Caki2 (cell line): ENCODE measurements around the gene KATNB1. TPM values are rescaled to one million over a fixed set of nuclear protein-coding genes. Genes with fewer than 3 reads are reported as not detected.
"Not testable (repeated sequence)": the region's sequence is repeated elsewhere in the genome, so short reads cannot be mapped to it uniquely, and the experiment has no call there.

Experiments used
- DNase-seq: peaks from one replicate; pipeline ENCODE4 v3.0.0-alpha.2; 2015; ENCODE audit warnings: low read depth
- in situ Hi-C: cut with HindIII; loops from 2 replicates; pipeline ENCODE4 v1.10.0; 2016; ENCODE audit warnings: low sequenced_read_pairs, low pct_unique_long_range_greater_than_20kb, mixed read lengths
- total RNA-seq: library from RNA; depleted of rRNA; stranded (reverse); fragments of >200 nt; shearing (Covaris generic); gene quantifications from 2 replicates; pipeline ENCODE4 v1.2.3, GENCODE V29; 2014; ENCODE audit warnings: low replicate concordance

Gene KATNB1
- total RNA-seq, 1 experiment from 2014 or later = 42.3 TPM

DNA sequence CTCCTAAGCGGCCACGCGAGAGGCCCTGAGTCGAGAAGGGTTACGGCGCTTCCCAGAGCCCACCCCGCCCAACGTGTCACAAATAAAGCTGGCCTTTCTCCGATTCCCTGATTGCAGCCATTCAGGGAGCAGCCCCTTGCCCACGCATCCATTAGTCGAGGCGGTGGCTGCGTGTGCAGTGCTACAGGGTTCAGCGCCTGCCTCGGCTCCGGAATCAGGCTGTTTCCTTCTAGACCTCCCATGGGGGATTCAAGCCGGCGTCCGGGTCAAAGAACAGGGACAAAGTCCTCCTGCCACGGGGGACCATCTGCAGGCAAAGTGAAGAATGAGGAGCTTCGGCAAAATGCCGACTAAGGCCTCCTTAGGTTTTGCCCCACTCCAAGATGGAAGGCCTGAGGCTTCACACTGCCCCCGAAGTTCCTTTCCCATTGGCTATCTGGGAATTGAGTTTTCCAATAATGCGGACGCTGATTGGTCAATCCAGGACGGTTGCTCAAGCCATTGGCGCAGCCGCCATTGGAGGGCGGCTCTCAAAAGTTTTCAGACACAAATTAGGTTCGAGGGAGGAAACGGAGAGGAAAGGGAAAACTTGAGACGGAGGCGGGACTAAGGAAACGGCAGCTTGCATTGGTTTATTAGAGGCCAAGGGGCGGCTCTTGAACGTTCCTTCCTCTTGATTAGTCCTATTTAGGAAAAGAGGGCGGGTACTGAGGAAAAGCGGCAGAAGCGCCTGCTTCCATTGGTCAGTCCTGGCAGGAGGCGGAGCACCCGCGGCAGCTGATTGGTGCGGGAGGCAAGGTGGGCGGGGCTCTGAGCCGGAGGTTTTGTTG is 430 bp upstream of the KATNB1 start:
- in situ Hi-C loops = no loop called here
- peak; percentile 100 for DNase-seq

DNA sequence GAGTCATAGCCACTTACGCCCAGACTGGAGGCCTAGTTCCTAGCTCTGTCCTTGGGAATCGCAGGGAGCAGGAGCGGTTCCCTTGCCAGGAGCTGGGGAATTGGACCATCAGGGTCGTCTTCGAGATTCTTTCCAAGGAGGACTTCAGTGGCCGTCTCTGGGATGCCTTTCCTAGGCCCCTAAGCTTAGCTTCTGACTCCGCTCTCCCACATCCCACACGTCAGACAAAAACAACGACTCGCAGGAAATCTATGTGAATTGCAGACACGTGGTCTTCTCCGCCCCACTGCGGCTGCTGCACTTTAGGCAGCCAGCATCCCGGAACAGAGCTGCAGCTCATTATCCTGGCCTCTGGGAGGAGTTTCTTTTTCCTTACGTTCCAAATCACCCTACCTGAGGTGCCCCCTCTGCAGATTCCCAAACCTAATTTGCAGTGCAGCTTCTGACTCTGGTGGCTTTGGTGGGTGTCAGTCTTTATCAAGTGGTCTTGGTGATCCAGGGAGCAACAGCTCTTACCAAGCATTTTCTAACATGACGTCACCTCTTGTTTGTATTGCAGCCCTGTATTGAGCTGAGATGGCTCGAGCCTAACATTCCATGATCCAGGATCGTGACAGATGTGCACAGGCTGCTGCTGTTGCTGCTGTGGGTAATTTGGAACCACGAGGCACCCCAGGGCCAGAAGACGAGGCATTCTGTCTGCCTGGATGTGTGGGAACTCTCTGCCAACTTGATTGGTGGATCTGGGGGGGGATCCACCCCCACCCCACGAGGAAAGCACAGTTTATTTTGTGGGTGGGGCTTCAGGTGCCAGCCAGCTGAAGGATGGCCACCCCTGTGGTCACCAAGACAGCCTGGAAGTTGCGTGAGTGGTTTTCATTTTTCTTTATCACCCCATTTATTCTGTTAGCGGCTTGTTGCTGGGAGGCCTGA is 1.1 kb downstream of the KATNB1 start:
- peak; percentile 84 for DNase-seq
- in situ Hi-C loops = no loop called here

DNA sequence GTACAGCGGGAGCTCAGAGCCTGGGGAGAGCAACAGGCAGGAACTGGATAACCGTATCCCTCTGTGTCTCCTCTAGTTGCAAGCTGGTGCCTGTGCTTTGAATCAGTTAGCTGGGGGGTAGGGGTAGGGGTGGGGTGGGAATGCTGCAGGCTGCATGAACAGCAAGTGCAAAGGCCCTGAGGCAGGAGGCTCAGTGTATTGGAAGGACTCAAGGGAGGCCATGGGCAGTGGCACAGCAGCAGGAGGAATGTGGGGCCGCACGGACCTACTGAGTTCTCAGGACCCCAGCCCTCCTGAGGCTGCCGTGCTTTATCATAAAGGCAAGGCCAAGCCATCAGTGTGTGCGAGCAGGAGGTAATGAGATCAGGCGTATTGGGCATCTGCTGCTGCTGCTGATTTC is 3.3 kb downstream of the KATNB1 start:
- DNase-seq = no peak
- in situ Hi-C loops = no loop called here

DNA sequence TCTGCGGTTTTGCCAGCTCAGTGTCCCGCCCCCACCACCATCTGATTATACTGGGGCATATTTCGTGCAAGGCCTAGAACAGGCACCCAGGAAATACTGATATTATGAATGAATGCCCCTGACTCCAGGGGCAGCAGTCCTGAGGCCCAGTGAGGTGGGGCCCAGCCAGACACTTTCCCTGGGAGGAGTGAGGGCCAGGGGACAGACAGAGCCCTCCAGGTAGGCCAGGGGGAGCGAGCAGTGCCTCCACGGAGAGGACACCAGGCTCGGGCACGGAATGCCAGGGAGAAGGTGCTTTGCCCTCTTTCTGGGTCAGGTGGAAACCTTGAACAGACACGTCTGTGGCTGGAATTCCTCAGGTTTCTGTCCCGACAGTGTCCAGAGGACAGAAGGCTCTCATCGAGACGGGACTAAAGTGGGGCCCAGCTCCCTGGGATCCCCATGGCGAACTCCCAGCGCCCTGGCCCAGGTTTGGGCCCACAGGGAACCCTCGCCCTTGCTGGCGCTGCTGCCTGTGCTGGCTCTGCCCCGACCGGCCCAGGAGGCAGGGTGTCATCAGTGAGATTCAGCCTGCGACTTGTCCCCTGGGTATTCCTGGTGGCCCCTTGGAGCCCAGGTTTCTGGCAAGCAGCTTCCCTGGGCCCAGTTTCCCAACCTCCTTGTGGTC is 4.3 kb downstream of the KATNB1 start:
- in situ Hi-C loops = no loop called here
- DNase-seq = no peak

DNA sequence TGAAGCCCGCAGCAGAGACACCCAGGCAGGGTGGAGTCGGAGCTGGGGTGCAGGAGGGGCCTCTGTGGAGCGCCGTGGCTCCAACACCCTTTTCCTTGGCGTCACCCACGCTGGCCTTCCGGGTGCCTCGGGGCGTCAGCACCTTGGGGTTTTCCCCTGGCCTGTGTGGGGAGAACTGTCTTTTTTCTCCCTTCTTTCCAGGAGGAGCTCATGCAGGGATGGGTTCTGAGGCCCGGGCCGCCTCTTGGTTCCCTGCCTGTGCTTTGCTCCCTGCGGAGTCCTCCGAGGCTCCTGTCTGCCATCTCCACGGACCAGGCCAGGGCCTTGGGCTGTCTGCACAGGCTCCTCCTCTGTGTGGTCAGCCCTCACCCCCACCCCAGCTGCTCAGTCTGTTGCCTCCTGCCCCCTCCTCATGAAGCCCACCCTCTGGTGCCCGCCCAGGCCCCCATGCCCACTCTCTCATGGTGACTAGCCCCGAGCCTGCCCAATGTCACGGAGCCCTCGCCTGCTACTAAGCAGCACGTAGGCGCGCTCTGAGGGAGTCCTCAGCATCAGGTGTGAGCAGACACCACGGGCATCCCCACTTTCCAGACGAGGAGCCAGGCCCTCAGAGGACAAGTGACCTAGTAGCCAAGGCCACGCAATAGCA is 5.0 kb downstream of the KATNB1 start:
- in situ Hi-C loops = no loop called here
- no peak for DNase-seq

DNA sequence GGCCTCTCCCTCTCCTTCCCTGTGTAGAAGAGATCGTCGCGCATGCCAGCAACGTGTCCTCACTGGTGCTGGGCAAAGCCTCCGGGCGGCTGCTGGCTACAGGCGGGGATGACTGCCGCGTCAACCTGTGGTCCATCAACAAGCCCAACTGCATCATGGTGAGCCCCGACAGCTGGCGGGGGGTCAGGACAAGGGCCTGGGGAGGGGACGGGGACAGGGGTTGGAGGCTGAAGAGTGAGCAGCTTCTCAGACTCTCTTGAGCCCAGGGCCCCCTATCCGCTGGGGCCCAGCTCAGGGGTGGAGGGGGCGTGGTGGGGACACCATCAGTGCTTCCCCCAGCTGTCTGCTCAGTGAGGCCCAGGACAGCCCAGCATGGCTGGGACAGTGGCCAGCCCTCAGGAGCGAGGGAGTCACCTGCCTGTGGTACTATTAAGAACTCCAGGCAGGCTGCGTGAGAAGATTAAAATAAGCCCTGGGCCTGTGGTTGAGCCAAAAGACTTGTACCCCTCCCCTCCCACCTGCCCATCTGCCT is 6.2 kb downstream of the KATNB1 start:
- in situ Hi-C loops = no loop called here
- no peak for DNase-seq

DNA sequence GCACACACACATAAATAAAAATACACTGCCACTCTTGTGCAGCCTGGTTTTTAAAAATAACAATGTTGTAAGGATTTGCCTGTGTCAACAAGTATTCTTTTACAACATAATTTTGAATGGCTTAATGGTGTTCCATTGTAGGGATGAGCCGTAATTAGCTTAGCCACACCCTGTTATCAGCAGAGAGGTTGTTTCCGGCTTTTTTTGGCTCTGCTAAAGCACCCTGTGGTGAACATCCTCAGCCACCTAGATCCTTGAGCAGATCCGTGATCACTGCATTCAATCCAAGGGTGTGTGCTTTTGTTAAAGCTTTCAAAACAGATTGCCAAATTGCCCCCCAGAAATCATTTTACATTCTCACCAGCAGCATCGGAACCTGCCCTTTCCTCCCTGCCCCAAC is 7.0 kb downstream of the KATNB1 start:
- DNase-seq = no peak
- in situ Hi-C loops = no loop called here

DNA sequence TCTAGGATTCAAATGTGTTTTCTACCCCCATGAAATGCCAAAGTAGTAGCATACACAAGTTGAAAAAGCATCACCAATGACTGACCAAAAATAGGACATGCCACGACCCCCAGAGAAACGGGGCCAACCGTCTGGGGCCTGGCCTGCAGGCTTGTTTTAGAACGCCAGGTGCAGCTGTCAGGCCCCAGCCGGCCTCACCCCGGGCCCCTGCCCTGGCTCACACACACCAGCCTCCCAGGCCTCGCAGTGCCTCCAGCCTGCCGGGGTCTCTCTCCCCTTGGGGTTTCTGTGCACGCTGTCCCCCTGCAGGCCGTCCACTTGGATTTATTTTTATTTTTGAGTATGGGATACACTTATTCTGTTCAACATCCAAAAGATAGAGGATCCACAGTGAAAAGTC is 7.9 kb downstream of the KATNB1 start:
- no peak for DNase-seq
- in situ Hi-C loops = no loop called here

DNA sequence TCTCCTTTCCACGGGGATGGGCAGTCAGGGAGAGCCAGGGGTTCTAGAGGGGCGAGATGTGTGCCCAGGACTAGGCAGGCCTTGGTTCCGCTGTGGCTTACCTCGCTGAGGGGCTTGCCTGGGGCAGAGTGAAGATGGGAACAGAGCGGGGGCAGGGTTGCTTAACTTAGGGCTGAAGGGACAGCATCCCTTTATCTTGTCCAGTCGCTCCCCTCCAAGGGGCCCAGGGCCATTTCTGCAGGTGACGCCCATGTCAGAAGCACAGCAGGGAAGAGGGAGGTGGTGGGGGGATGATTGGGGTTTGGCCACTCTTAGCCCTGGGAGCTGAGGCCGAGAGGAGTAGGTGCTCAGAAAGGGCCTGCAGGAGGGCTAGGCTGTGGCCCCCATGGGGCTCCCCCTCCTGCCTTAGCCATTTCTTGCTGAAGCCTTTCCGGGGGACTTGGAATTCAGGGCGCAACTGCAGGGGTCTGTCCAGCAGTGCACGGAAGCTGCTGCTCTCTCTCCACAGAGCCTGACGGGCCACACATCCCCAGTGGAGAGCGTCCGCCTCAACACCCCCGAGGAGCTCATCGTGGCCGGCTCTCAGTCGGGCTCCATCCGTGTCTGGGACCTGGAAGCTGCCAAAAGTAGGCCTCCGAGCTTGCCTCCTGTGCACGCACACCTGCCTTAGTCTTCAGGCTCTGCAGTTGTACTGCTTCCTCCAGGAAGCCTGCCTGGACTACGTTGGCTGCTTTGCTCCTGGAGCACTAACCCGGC is 8.5 kb downstream of the KATNB1 start:
- in situ Hi-C loops = no loop called here
- no peak for DNase-seq

DNA sequence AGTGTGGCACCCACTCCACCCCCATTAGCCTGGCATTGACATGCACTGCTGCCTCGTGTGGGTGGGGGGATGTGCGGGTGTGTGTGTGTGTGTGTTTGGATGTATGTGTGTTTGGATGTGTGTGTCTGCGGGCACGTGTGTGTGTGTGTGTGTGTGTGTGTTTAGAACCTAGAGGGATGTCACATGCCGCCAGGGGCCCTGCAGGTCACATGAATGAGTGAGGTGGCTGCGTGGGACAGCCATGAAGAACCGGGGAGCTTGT is 9.0 kb downstream of the KATNB1 start:
- in situ Hi-C loops = no loop called here
- DNase-seq = no peak

DNA sequence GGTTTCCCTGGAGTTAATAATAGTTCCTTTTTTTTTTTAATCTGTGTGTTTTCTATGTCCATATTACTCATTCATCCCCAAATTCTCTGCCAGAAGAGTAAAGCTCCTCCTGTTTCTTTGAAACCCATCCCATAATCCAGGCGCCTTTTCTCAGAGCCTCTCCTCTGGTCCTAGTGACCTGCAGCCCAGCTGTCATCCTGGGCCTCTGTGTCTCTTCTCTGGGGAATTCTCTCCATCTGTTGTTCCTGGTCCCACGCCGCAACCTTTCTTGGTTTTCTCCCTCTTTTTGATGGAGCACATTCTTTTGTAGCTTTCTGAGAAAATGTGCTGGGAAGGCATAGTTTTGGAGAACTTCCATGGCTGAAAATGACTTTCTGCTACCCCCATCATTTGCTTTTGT is 10.2 kb downstream of the KATNB1 start:
- in situ Hi-C loops = no loop called here
- DNase-seq = no peak

DNA sequence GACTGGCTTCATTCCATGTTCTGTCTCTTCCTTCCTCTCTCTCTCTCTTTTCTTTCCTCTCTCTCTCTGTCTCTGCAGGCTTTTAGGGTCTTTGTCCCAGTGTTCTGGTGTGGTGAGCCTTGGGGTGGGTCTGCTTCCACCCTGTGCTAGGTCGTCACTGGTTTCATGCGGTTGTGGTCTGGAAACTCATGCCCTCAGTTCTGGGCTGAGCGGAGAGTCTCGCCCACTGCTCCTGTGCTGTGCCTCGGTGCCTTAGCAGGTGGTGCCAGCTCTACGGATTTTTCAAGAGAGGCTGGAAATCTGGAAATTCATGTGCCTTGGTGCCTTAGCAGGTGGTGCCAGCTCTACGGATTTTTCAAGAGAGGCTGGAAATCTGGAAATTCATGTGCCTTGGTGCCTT is 10.7 kb downstream of the KATNB1 start:
- DNase-seq, in situ Hi-C loops: not testable (repeated sequence)

DNA sequence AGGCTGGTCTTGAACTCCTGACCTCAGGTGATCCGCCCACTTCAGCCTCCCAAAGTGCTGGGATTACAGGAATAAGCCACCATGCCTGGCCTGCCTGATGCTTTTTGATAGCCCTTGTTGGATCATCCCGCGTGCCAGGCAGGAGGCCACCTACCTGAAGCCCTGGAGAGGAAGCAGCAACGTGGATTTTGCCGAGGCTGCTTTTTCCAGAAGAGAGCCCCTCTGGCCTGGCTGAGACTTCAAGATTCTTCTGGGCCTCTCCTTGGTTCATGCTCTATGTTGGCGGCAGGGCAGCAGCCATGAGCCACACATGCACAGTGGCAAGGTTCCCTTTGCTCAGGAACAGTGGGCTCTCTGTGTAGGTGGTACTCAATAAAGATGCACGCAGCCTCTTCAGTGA is 11.5 kb downstream of the KATNB1 start:
- DNase-seq = no peak
- in situ Hi-C loops = no loop called here

DNA sequence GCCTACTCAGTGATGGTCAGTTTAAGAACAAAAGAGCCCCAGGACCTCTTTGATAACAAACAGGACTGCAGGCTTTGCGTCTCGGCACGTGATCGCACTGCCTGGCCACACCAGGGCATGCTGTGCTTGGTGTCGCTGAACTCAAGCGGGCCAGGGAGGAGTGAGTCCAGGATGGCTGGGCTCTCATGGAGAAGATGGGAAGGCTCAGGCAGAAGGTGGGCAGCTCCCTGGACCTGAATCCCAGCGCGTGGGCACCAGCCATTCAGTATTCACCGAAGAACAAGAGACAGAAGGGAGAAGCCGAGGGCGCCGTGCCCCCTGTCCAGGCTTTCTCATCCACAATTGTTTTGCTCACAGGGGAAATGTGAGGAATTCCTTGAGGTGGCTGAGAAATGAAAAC is 11.9 kb downstream of the KATNB1 start:
- in situ Hi-C loops = no loop called here
- no peak for DNase-seq

DNA sequence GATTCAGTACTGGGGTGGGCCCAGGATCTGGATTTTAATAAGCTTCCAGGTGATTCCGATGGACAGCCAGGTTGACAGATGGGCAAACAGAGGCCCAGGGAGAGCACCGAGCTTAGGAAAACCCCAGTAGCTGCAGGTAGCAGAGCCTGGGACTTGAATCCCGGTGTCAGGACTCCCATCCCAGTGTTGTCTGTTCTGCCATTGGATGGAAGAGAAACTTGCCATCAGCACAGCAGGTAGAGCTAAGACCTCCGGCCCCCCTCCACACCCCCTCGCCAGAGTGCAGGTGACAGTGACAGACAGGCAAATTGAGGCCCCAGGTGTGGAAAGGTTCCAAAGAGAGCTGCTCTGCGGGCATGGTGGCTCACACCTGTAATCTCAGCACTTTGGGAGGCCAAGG is 12.4 kb downstream of the KATNB1 start:
- no peak for DNase-seq
- in situ Hi-C loops = no loop called here

DNA sequence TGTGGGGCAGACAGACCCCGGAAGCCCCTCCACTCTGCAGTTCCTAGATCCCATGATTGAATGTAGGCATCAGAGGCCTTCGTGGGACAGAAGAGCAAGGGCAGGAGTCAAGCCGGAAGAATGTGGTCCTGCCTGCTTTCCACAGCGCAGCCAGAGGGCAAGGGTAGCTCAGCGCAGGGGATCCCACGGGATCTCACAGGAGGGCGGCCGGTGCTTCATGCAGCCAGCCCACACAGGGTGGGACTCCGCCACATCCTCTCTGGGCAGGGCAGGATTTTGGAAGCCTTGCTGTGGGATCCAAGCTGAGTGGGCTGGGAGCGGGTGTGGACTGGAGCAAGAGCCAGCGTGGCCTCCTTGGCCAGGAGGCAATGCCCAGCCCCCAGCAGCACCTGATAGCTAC is 13.0 kb downstream of the KATNB1 start:
- no peak for DNase-seq
- in situ Hi-C loops = no loop called here

DNA sequence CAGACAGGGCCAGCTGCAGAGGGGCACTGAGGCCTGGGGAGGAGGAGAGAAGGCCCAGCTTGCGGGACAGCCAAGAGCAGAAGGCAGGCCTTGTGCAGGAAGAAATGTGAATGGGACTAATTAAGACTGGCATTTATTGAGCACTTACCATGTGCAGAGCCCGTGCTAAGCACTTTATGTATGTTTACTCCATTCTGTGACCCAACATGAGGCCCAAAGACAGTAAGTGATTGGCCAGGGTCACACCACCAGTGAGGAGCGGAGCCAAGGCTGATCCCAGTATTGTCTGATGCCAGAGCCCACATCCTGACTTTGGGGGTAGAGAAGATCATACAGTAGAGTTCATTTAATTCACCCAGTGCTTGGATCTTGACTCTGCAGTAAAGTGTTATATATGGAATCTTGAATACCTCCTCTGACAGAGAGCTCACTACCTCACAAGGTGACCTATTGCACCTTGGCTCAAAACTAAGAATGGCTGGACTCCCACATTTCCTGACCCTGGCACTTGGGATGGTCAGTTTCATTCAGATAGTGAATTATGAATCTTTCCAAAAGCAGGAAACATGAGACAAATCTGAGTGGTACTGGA is 13.6 kb downstream of the KATNB1 start:
- in situ Hi-C loops = no loop called here
- DNase-seq = no peak
